ENCODE measurements around the gene WDR82.

The WDR82 gene

DNA sequence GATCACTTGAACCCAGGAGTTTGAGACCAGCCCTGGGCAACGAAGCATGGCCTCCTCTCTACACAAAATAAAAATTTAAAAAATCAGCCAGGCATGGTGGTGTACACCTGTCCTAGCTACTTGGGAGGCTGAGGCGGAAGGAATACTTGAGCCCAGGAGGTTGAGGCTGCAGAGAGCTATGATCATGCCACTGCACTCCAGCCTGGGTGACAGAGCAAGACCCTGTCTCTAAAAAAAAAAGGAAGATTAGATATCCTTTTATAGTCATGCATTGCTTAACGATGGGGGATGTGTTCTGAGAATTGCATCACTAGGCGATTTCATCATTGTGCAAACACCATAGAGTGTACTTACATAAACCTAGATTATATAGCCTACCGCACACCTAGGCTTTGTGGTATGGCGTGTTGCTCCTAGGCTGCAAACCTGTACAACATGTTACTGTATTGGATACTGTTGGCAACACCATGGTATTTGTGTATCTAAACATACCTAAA lies 67.9 kb downstream of the WDR82 start:
- TF ChIP-seq, protein P1, sequence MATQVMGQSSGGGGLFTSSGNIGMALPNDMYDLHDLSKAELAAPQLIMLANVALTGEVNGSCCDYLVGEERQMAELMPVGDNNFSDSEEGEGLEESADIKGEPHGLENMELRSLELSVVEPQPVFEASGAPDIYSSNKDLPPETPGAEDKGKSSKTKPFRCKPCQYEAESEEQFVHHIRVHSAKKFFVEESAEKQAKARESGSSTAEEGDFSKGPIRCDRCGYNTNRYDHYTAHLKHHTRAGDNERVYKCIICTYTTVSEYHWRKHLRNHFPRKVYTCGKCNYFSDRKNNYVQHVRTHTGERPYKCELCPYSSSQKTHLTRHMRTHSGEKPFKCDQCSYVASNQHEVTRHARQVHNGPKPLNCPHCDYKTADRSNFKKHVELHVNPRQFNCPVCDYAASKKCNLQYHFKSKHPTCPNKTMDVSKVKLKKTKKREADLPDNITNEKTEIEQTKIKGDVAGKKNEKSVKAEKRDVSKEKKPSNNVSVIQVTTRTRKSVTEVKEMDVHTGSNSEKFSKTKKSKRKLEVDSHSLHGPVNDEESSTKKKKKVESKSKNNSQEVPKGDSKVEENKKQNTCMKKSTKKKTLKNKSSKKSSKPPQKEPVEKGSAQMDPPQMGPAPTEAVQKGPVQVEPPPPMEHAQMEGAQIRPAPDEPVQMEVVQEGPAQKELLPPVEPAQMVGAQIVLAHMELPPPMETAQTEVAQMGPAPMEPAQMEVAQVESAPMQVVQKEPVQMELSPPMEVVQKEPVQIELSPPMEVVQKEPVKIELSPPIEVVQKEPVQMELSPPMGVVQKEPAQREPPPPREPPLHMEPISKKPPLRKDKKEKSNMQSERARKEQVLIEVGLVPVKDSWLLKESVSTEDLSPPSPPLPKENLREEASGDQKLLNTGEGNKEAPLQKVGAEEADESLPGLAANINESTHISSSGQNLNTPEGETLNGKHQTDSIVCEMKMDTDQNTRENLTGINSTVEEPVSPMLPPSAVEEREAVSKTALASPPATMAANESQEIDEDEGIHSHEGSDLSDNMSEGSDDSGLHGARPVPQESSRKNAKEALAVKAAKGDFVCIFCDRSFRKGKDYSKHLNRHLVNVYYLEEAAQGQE (IDR thresholded peaks at IDR 0.05; ENCODE audit: insufficient replicate concordance, low read depth): peak; percentile 46
- TF ChIP-seq CTCF (IDR thresholded peaks at IDR 0.05; ENCODE audit: insufficient read depth, low read length) (no peak), POLR2AphosphoS5 (IDR thresholded peaks at IDR 0.05; ENCODE audit: low read depth) (peak; percentile 41; the same call in 1 of the 2 replicates)
- Histone ChIP-seq H3K27me3 (ENCODE audit: insufficient read depth, poor library complexity, severe bottlenecking) (no peaks in the 10 kb centered on the region), H3K4me3 (replicated peaks; ENCODE audit: insufficient read depth, low read length) (no peak overlapping the region), H3K27ac (replicated peaks) (peak overlapping the region; percentile 66)
- peak; percentile 90 to 95 for DNase-seq (ENCODE audit: low read depth in 1 of 2, low spot score in 1 of 2)

DNA sequence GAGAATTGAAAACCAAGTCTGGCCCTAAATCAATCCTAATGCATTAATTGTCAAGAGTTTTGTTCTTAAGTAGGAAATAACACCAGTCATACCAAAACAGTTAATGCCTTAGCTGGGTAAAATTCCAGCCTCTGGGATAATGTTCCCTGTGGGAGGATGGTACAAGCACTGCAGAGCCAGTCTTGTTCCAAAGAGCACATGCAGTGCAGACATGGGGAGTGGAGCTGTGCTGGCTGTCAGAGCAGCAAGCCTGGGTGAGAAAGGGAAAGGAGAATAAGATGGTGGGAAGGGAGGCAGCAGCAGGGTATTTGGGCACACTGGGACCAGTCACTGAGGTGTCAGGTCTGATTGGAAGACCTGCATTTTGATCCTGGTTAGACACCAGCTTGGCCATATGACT lies 68.4 kb downstream of the WDR82 start:
- DNase-seq (ENCODE audit: low read depth in 1 of 2, low spot score in 1 of 2): no peak
- H3K27ac ChIP-seq (replicated peaks): peak overlapping the region; percentile 66
- no peak overlapping the region for H3K4me3 ChIP-seq (replicated peaks; ENCODE audit: insufficient read depth, low read length)
- no peak for TF ChIP-seq GABPA (IDR thresholded peaks at IDR 0.05; ENCODE audit: low read depth)
- TF ChIP-seq, protein P1 (IDR thresholded peaks at IDR 0.05; ENCODE audit: insufficient replicate concordance, low read depth): no peak
- TF ChIP-seq SPI1 (IDR thresholded peaks at IDR 0.05; ENCODE audit: borderline replicate concordance, low read depth): no peak
- no peak for TF ChIP-seq POLR2AphosphoS5 (IDR thresholded peaks at IDR 0.05; ENCODE audit: low read depth)
- no peak for TF ChIP-seq CTCF (IDR thresholded peaks at IDR 0.05; ENCODE audit: insufficient read depth, low read length)
- no peaks in the 10 kb centered on the region for H3K27me3 ChIP-seq (ENCODE audit: insufficient read depth, poor library complexity, severe bottlenecking)

- DNase-seq (ENCODE audit: low read depth in 1 of 2, low spot score in 1 of 2): no peak
- peak overlapping the region; percentile 66; the same call in 1 of the 2 replicates for H3K27ac ChIP-seq (replicated peaks)
- TF ChIP-seq CTCF (IDR thresholded peaks at IDR 0.05; ENCODE audit: insufficient read depth, low read length) (no peak), POLR2AphosphoS5 (IDR thresholded peaks at IDR 0.05; ENCODE audit: low read depth) (no peak), SPI1 (IDR thresholded peaks at IDR 0.05; ENCODE audit: borderline replicate concordance, low read depth) (no peak), GABPA (IDR thresholded peaks at IDR 0.05; ENCODE audit: low read depth) (no peak)
- TF ChIP-seq, protein P1 (IDR thresholded peaks at IDR 0.05; ENCODE audit: insufficient replicate concordance, low read depth): no peak
- H3K4me3 ChIP-seq (replicated peaks; ENCODE audit: insufficient read depth, low read length): no peak overlapping the region
- no peaks in the 10 kb centered on the region for H3K27me3 ChIP-seq (ENCODE audit: insufficient read depth, poor library complexity, severe bottlenecking)
Measured at GRCh38 chr3:52208556-52208955, 69.9 kb downstream of the WDR82 start.
